Measurements from ENCODE around the gene CCR8. TPM values are rescaled to one million over a fixed set of nuclear protein-coding genes. Genes with fewer than 3 reads are reported as not detected.
"Not testable (repeated sequence)": the region's sequence is repeated elsewhere in the genome, so short reads cannot be mapped to it uniquely, and the experiment has no call there.

The CCR8 gene
- total RNA-seq, 2 experiments from 2014 or later = 0.75 to 0.77 TPM

- Mint-ChIP-seq H3K36me3 (ENCODE audit: low read depth) (peaks cover 3% of the 10 kb centered on the region), H3K9me3 (ENCODE audit: low read depth) (peaks cover 8% of the 10 kb centered on the region), H3K4me1 (peaks cover 12% of the 10 kb centered on the region), H3K27me3 (no peaks in the 10 kb centered on the region), H3K27ac (no peak overlapping the region), H3K4me3 (no peak overlapping the region)
- peak; percentile 73 for ATAC-seq
- DNase-seq = no peak
- intact Hi-C loops (cut with DNase I, micrococcal nuclease) = no loop called here
- POLR2A ChIA-PET = interaction anchor here (0.6 kb wide), 1 partner anchor 16 kb away, joined by 6 read pairs; no protein-coding TSS in a partner anchor
- CTCF ChIA-PET = no interaction called here
Measured at GRCh38 chr3:39315420-39315819, 14.1 kb upstream of the CCR8 start.

DNA sequence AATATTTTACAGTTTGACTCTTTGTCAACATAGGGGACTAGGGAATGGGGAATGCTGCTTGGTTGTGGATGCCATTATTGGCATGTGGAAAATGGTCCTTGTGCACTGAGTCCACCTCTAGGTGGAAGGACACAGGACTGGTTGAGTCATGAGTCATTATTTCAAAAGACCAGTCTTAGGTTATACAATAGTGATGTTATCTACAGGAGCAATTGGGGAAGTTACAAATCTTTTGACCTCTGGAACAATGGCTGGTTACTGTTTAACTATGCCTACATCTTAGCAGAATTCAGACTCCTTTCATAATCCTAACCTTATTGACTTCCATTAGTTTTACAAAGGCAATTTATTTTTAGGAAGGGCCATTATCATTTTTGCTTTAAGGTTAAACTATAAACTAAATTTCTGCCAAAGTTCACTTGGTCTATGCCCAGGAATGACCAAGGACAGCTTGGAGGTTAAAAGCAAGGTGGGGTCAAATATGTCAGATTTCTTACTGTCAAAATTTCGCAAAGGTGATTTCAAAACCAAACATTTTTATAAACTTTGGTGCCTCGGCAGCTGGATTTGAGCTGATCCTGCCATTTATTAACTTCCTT is 11.8 kb upstream of the CCR8 start:
- no peak overlapping the region for H3K4me3 Mint-ChIP-seq
- CTCF ChIA-PET = interaction anchor here (0.7 to 3.0 kb wide), 6 partner anchors 25 to 61 kb away, joined by 3 to 11 read pairs (median 3); no protein-coding TSS in a partner anchor

GRCh38 chr3:39318301-39318700 is 11.2 kb upstream of the CCR8 start:
- no peak overlapping the region for H3K27ac Mint-ChIP-seq

More for the DNA sequence above, 11.8 kb upstream of the CCR8 start:
- no peak for ATAC-seq
- POLR2A ChIA-PET = no interaction called here
- no peak for DNase-seq
- H3K27me3 Mint-ChIP-seq = no peaks in the 10 kb centered on the region
- H3K36me3 Mint-ChIP-seq (ENCODE audit: low read depth) = no peaks in the 10 kb centered on the region
- H3K9me3 Mint-ChIP-seq (ENCODE audit: low read depth) = peaks cover 8% of the 10 kb centered on the region
- no peak overlapping the region for H3K27ac Mint-ChIP-seq
- H3K4me1 Mint-ChIP-seq = peaks cover 24% of the 10 kb centered on the region
- intact Hi-C loops (cut with DNase I, micrococcal nuclease) = no loop called here

DNA sequence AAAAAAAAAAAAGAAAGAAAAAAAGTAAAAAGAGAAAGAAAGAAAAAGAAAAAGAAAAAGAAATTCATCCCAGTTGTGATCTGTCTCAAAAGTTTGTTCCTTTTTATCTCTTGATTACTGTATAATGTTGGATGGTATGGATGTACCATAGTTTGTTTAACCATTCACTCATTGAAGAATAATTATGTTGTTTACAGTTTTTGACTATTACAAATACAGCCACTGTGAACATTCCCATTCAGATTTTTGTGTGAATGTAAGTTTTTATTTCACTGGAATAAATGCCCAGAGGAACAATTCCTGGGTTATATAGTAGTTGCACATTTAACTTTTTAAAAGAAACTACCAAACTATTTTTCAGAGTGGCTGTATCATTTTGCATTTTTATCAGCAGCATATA is 10.3 kb upstream of the CCR8 start:
- ATAC-seq = no peak
- Mint-ChIP-seq H3K36me3 (ENCODE audit: low read depth) (no peaks in the 10 kb centered on the region), H3K4me3 (no peak overlapping the region), H3K4me1 (peaks cover 32% of the 10 kb centered on the region), H3K9me3 (ENCODE audit: low read depth) (peaks cover 5% of the 10 kb centered on the region), H3K27ac (no peak overlapping the region), H3K27me3 (no peaks in the 10 kb centered on the region)
- DNase-seq = no peak
- CTCF ChIA-PET = interaction anchor here (0.8 to 3.0 kb wide), 2 partner anchors 10 to 31 kb away, joined by 4 to 11 read pairs; no protein-coding TSS in a partner anchor
- intact Hi-C loops (cut with DNase I, micrococcal nuclease) = no loop called here
- POLR2A ChIA-PET = no interaction called here

More at GRCh38 chr3:39318301-39318700, 11.2 kb upstream of the CCR8 start:
- no peaks in the 10 kb centered on the region for H3K27me3 Mint-ChIP-seq
- intact Hi-C loops (cut with DNase I, micrococcal nuclease) = no loop called here
- no peaks in the 10 kb centered on the region for H3K36me3 Mint-ChIP-seq (ENCODE audit: low read depth)
- POLR2A ChIA-PET = no interaction called here
- H3K4me3 Mint-ChIP-seq = no peak overlapping the region
- CTCF ChIA-PET = interaction anchor here (0.7 to 3.0 kb wide), 4 partner anchors 26 to 59 kb away, joined by 3 to 11 read pairs (median 6); no protein-coding TSS in a partner anchor
- H3K9me3 Mint-ChIP-seq (ENCODE audit: low read depth) = peaks cover 8% of the 10 kb centered on the region
- DNase-seq = no peak
- peaks cover 30% of the 10 kb centered on the region for H3K4me1 Mint-ChIP-seq
- no peak for ATAC-seq

DNA sequence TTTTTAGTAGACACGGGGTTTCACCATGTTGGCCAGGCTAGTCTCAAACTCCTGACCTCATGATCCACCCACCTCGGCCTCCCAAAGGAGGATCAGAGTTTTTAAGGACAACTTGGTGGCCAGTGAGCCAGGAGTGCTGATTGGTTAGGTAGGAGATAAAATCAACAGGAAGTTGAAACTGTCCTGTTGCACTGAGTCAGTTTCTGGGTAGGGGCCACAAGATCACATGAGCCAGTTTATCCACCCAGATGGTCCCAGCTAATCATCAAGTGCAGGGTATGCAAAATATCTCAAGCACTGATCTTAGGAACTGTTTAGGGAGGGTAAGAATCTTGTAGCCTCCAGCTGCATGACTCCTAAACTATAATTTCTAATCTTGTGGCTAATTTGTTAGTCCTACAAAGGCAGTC is 7.9 kb upstream of the CCR8 start:
- H3K27ac Mint-ChIP-seq; intact Hi-C loops (cut with DNase I, micrococcal nuclease); H3K4me3 Mint-ChIP-seq; H3K9me3 Mint-ChIP-seq (ENCODE audit: low read depth); POLR2A ChIA-PET; H3K36me3 Mint-ChIP-seq (ENCODE audit: low read depth); H3K27me3 Mint-ChIP-seq: not testable (repeated sequence)
- peaks cover 36% of the 10 kb centered on the region for H3K4me1 Mint-ChIP-seq
- CTCF ChIA-PET = interaction anchor here (0.6 to 1.2 kb wide), 4 partner anchors 15 to 120 kb away, joined by 3 read pairs; no protein-coding TSS in a partner anchor
- ATAC-seq (peak; percentile 46), DNase-seq (peak; percentile 20)

DNA sequence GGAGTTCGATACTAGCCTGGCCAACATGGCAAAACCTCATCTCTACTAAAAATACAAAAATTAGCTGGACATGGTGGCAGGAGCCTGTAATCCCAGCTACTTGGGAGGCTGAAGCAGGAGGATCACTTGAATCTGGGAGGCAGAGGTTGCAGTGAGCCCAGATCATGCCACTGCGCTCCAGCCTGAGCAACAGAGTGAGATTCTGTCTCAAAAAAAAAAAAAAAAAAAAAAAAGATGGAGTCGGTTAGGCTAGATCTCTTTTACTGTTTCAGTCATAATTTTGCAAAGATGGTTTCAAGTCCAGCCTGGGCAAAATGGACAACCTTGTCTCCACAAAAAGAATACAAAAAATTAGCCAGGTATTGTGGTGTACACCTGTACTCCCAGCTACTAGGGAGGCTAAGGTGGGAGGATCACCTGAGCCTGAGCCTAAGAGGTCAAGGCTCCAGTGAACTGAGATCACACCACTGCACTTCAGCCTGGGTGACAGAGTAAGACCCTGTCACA is 7.2 kb upstream of the CCR8 start:
- H3K36me3 Mint-ChIP-seq (ENCODE audit: low read depth); DNase-seq; H3K27me3 Mint-ChIP-seq; H3K9me3 Mint-ChIP-seq (ENCODE audit: low read depth); ATAC-seq; H3K4me3 Mint-ChIP-seq; intact Hi-C loops (cut with DNase I, micrococcal nuclease); H3K27ac Mint-ChIP-seq: not testable (repeated sequence)
- ChIA-PET POLR2A (interaction anchor here (0.7 kb wide), 1 partner anchor 226 kb away, joined by 7 read pairs; no protein-coding TSS in a partner anchor), CTCF (interaction anchor here (0.6 to 1.2 kb wide), 3 partner anchors 16 to 121 kb away, joined by 3 read pairs; no protein-coding TSS in a partner anchor)
- H3K4me1 Mint-ChIP-seq = peaks cover 43% of the 10 kb centered on the region

GRCh38 chr3:39322936-39323335 is 6.6 kb upstream of the CCR8 start:
- ChIA-PET CTCF (interaction anchor here (1.1 kb wide), 1 partner anchor 35 kb away, joined by 4 read pairs; no protein-coding TSS in a partner anchor), POLR2A (interaction anchor here (0.7 kb wide), 1 partner anchor 226 kb away, joined by 7 read pairs; no protein-coding TSS in a partner anchor)
- H3K4me3 Mint-ChIP-seq = no peak overlapping the region
- H3K9me3 Mint-ChIP-seq (ENCODE audit: low read depth) = no peaks in the 10 kb centered on the region
- H3K27me3 Mint-ChIP-seq = peaks cover 3% of the 10 kb centered on the region
- intact Hi-C loops (cut with DNase I, micrococcal nuclease) = no loop called here
- no peak overlapping the region for H3K27ac Mint-ChIP-seq
- DNase-seq (no peak), ATAC-seq (no peak)
- no peaks in the 10 kb centered on the region for H3K36me3 Mint-ChIP-seq (ENCODE audit: low read depth)
- peaks cover 50% of the 10 kb centered on the region for H3K4me1 Mint-ChIP-seq

- intact Hi-C loops (cut with DNase I, micrococcal nuclease) = no loop called here
- H3K4me3 Mint-ChIP-seq = no peak overlapping the region
- ATAC-seq (no peak), DNase-seq (no peak)
- H3K36me3 Mint-ChIP-seq (ENCODE audit: low read depth) = no peaks in the 10 kb centered on the region
- ChIA-PET CTCF (interaction anchor here (1.1 kb wide), 1 partner anchor 36 kb away, joined by 4 read pairs; no protein-coding TSS in a partner anchor), POLR2A (no interaction called here)
- no peaks in the 10 kb centered on the region for H3K9me3 Mint-ChIP-seq (ENCODE audit: low read depth)
- H3K4me1 Mint-ChIP-seq = peaks cover 55% of the 10 kb centered on the region
- H3K27me3 Mint-ChIP-seq = peaks cover 3% of the 10 kb centered on the region
- no peak overlapping the region for H3K27ac Mint-ChIP-seq
Measured at GRCh38 chr3:39323494-39323893, 6.0 kb upstream of the CCR8 start.

DNA sequence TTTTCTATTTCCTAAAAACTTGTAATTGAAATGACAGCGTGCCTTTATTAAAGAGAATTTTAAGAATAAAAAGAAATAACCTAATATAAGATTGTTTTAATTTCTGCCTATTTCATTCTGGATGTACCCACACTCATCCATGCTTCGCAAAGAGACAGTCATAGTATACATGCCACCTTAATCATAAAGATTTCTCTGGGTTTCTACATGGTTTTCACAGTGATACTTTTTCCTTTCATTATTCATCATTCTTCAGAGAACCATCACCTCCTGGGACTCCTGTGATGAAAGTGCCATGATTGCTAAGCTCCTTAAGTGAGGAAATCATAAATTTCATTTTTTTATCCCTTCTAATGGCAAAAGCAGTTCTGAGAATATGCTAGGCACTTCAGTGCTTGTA is 4.3 kb upstream of the CCR8 start:
- Mint-ChIP-seq H3K4me1 (peaks cover 60% of the 10 kb centered on the region), H3K36me3 (ENCODE audit: low read depth) (no peaks in the 10 kb centered on the region), H3K27me3 (peaks cover 3% of the 10 kb centered on the region), H3K4me3 (no peak overlapping the region), H3K27ac (no peak overlapping the region), H3K9me3 (ENCODE audit: low read depth) (no peaks in the 10 kb centered on the region)
- DNase-seq (no peak), ATAC-seq (peak; percentile 78)
- intact Hi-C loops (cut with DNase I, micrococcal nuclease) = loop anchor here in 1 of 2 experiments (2.0 kb wide), 1 partner anchor 20 kb away; no protein-coding TSS in a partner anchor
- ChIA-PET CTCF (interaction anchor here (1.3 kb wide), 1 partner anchor 34 kb away, joined by 3 read pairs; no protein-coding TSS in a partner anchor), POLR2A (interaction anchor here (0.6 kb wide), 1 partner anchor 36 kb away, joined by 3 read pairs; no protein-coding TSS in a partner anchor)

DNA sequence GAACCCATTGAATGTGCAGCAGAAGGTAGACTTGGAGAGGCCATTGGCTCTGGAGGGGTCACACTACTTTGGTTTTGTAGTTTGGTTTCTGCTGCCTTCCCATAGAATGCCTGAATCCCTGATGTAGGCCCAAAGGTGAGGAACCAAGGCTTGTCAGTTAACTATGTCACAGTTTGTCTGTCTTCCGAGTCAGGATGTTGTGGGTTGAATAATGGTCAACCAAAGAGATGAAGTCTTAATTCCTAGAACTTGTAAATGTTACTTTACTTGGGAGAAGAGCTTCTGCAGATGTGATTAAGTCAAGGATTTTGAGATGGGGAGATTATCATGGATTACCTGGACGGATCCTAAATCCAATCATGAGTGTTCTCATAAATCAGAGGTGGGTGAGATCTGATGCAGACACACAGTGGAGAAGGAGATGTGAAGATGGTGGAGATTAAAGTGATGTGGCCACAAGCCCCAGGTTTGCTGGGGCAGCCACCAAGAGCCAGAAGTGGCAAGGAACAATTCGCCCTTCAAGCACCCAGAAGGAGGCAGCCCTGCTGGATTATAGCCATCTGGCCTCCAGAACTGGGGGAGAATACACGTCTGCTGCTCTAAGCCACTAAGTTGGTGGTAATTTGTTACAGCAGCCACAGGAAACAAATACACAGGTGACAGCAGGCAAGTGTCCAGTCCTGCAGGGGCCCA is 2.3 kb upstream of the CCR8 start:
- H3K4me3 Mint-ChIP-seq = no peak overlapping the region
- CTCF ChIA-PET = interaction anchor here (0.7 kb wide), 1 partner anchor 20 kb away, joined by 4 read pairs; no protein-coding TSS in a partner anchor

DNA sequence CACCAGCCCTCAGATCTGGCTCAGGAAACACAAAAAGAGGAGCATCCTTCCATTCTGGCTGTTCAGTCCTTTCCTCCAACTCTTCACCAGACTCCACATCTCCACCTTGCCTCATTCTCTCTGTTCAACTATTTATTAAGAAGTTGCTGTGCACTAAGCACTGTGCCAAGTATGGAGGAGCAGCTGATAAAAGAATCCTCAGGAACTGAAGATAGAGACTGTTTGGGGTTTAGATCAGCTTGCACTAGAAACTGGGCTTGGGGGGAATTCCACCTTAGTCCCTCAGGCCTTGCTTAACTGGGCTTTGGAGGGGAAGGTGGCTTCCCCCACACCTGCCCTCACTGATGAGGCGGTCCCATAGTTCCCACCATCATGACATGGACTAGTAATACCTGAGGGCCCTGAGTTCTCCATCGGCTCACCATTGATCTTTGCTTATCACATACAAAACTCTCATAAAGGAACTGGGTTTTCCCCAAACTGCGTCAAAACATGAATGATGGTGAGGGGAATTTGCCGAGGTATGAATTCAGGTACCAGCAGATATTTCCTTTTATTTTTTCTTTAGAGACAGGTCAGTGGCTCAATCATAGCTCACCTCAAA is 1.7 kb upstream of the CCR8 start:
- H3K27ac Mint-ChIP-seq = peak overlapping the region; percentile 47
- CTCF ChIA-PET = no interaction called here
- peak; percentile 79 for ATAC-seq
- peaks cover 50% of the 10 kb centered on the region for H3K4me1 Mint-ChIP-seq
- H3K9me3 Mint-ChIP-seq (ENCODE audit: low read depth) = no peaks in the 10 kb centered on the region
- peak; percentile 44 for DNase-seq
- H3K36me3 Mint-ChIP-seq (ENCODE audit: low read depth) = no peaks in the 10 kb centered on the region
- H3K27me3 Mint-ChIP-seq = peaks cover 3% of the 10 kb centered on the region
- POLR2A ChIA-PET = no interaction called here
- no peak overlapping the region for H3K4me3 Mint-ChIP-seq
- intact Hi-C loops (cut with DNase I, micrococcal nuclease) = no loop called here

More for the DNA sequence above, 2.3 kb upstream of the CCR8 start:
- intact Hi-C loops (cut with DNase I, micrococcal nuclease) = no loop called here
- H3K4me1 Mint-ChIP-seq = peaks cover 54% of the 10 kb centered on the region
- ATAC-seq = no peak
- no peaks in the 10 kb centered on the region for H3K36me3 Mint-ChIP-seq (ENCODE audit: low read depth)
- DNase-seq = no peak
- peak overlapping the region; percentile 44 for H3K27ac Mint-ChIP-seq
- H3K27me3 Mint-ChIP-seq = peaks cover 3% of the 10 kb centered on the region
- POLR2A ChIA-PET = no interaction called here
- no peaks in the 10 kb centered on the region for H3K9me3 Mint-ChIP-seq (ENCODE audit: low read depth)
